Vagina (tissue), 2 donors: Measurements from ENCODE around the gene ZCWPW1.

Experiments
- POLR2A ChIP-seq, 2 donors: fragments of 450-650 bp; IDR thresholded peaks; one replicate each; pipeline ENCODE4 v1.6.1; 2017; ENCODE audit warnings: antibody characterized with exemption in 2 of 2, mild to moderate bottlenecking in 2 of 2, moderate library complexity in 2 of 2
- POLR2AphosphoS5 ChIP-seq, 2 donors: sonication (generic); formaldehyde crosslinking; IDR thresholded peaks; one replicate each; pipeline ENCODE4 v1.9.0; 2017; ENCODE audit warnings: antibody characterized with exemption in 2 of 2, mild to moderate bottlenecking in 2 of 2, low read depth in 1 of 2; ENCODE audit not compliant: insufficient read depth in 1 of 2
- TF ChIP-seq, protein P1 (sequence below), 3 experiments: fragments of 450-650 bp in 2 of 3; fragments of 200-600 bp in 1 of 3; sonication (generic) in 1 of 3; IDR thresholded peaks; one replicate each; pipeline ENCODE4 v1.5.1; 2017 to 2019; ENCODE audit warnings: antibody characterized with exemption in 3 of 3, mild to moderate bottlenecking in 2 of 3, moderate library complexity in 2 of 3

DNA sequence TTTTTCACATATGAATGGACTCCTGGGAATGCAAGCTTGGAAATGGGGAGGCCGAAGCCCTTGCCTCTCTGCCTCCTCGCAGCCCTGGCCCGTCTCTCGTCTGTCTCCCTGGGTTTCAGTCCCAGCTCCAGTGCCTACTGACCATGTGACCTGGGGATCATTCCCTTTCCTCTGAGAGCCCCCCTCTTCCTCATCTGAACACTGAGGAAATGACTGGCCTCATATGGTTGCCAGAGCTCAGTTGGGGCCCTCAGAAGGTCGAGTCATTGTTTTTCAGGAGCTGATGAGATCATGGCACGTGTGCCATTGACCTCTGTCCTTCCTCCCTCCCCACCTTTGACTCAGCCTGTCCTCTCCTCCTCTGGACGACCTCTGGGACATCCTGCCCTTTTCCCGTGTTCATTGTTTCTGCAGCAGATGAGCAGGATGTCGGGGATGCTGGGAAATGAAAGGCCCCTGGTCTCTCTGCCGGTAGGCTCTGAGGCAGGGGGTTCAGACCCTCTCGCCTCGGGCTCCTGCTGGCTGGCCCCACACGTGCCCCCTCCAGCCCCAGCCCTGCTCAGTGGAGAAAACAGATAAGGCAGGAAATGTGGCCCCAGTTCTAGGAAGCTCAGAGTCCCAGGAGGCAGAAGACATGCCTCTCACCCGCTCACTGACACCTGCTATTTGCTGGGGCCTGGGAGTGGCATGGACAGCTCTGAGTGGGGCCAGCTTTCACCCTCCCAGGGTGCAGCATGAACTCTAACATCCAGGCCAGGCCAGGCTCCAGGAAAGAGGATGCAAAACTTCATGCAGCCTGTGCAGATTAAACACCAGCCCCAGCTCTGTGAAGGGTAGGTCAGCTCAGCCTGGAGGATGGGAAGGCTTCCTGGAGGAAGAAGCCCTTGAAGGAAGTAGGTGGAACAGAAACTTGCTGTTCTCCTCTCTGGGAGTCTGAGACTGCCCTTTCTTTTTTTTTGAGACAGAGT lies 16.1 kb upstream of the ZCWPW1 start:
- TF ChIP-seq, protein P1, sequence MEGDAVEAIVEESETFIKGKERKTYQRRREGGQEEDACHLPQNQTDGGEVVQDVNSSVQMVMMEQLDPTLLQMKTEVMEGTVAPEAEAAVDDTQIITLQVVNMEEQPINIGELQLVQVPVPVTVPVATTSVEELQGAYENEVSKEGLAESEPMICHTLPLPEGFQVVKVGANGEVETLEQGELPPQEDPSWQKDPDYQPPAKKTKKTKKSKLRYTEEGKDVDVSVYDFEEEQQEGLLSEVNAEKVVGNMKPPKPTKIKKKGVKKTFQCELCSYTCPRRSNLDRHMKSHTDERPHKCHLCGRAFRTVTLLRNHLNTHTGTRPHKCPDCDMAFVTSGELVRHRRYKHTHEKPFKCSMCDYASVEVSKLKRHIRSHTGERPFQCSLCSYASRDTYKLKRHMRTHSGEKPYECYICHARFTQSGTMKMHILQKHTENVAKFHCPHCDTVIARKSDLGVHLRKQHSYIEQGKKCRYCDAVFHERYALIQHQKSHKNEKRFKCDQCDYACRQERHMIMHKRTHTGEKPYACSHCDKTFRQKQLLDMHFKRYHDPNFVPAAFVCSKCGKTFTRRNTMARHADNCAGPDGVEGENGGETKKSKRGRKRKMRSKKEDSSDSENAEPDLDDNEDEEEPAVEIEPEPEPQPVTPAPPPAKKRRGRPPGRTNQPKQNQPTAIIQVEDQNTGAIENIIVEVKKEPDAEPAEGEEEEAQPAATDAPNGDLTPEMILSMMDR (IDR thresholded peaks at IDR 0.05) = no peak
- peak; percentile 28 to 62 for TF ChIP-seq POLR2AphosphoS5 (IDR thresholded peaks at IDR 0.05; ENCODE audit: insufficient read depth in 1 of 2, low read depth in 1 of 2)
- no peak for TF ChIP-seq POLR2A (IDR thresholded peaks at IDR 0.05)
